Activated CD8-positive, alpha-beta memory T cell treated with anti-CD3 and anti-CD28 coated beads, Interleukin-2, amount 50 U/mL, for 1 hour (primary cell): Measurements from ENCODE around the gene SACS.

Source experiments
- DNase-seq: peaks from one replicate; pipeline ENCODE4 v3.0.0-alpha.2; 2020; ENCODE audit errors: extremely low read depth

The SACS gene

GRCh38 chr13:23288995-23289394 lies 144.5 kb downstream of the SACS start:
- no peak for DNase-seq

DNA sequence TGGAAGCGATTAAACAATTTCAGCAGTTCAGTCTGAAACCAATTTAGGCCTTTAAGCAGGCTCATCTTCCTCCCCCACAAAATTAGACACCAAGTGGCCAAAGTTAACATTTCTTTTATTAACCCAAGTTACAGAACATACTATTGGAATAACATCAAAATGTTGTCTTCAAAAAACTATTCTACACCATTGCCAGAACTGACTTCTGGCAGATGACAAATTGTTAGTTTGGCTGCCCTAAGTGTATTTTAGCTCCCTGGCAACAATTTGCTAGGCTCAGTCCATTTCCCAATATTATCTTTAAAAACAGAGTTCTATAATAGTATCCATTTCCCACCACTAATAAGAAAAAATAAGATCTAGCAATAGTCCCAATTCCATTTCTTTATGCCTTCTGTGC lies 144.9 kb downstream of the SACS start:
- no peak for DNase-seq

DNA sequence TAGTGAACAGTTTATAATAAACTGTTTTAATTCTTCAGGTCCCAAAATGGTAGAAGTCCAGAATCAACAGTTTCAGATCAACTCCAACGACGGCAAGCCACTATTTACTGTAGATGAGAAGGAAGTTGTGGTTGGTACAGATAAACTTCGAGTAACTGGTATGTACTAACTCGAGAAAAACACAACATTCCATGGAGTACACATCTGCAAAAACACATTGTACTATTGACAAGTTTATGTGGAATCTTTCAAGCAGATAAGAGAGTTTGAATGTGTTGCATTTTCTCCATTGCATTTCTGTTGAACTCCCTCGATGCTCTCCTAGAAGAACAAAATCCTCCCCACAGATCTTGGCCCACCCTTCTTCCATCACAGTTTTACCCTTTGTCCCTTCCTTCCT lies 154.2 kb downstream of the SACS start:
- DNase-seq, result no peak
